NCI-H82 treated with DMSO at 0.1 percent for 48 hours (cell line): ENCODE measurements around the gene MATR3.

Experiments used
- DNase-seq: peaks from one replicate; lab custom pipeline; 2025; ENCODE audit not compliant: unreplicated experiment; lab: John Stamatoyannopoulos, UW

Gene MATR3

GRCh38 chr5:139272471-139273321 lies 20.8 kb upstream of the MATR3 start:
- no peak for DNase-seq

GRCh38 chr5:139273322-139273571 lies 20.3 kb upstream of the MATR3 start:
- DNase-seq, result no peak

GRCh38 chr5:139273572-139274289 lies 19.8 kb upstream of the MATR3 start:
- peak; percentile 57 for DNase-seq

GRCh38 chr5:139275536-139275935 lies 18.0 kb upstream of the MATR3 start:
- no peak for DNase-seq

- DNase-seq, result no peak
Measured at GRCh38 chr5:139275956-139276355, 17.6 kb upstream of the MATR3 start.

- no peak for DNase-seq
Measured at GRCh38 chr5:139276426-139276825, 17.1 kb upstream of the MATR3 start.

- no peak for DNase-seq
Measured at GRCh38 chr5:139277171-139277570, 16.4 kb upstream of the MATR3 start.

GRCh38 chr5:139278540-139279274 lies 14.8 kb upstream of the MATR3 start:
- no peak for DNase-seq

- DNase-seq, result no peak
Measured at GRCh38 chr5:139282197-139282557, 11.4 kb upstream of the MATR3 start.

GRCh38 chr5:139283252-139284166 lies 10.0 kb upstream of the MATR3 start:
- no peak for DNase-seq

- DNase-seq, result no peak
Measured at GRCh38 chr5:139284295-139284694, 9.2 kb upstream of the MATR3 start.

- DNase-seq, result no peak
Measured at GRCh38 chr5:139285651-139286392, 7.7 kb upstream of the MATR3 start.

GRCh38 chr5:139287890-139288635 lies 5.5 kb upstream of the MATR3 start:
- no peak for DNase-seq

GRCh38 chr5:139291051-139291450 lies 2.5 kb upstream of the MATR3 start:
- no peak for DNase-seq

- DNase-seq, result no peak
Measured at GRCh38 chr5:139293202-139293506, 386 bp upstream of the MATR3 start.

- DNase-seq, result no peak
Measured at GRCh38 chr5:139294374-139295165, 1.0 kb downstream of the MATR3 start.

GRCh38 chr5:139295346-139296057 lies 2.0 kb downstream of the MATR3 start:
- no peak for DNase-seq

GRCh38 chr5:139296198-139296597 lies 2.7 kb downstream of the MATR3 start:
- DNase-seq, result no peak
